Panc1 (cell line): Measurements from ENCODE around the gene KCNH5. TPM values are rescaled to one million over a fixed set of nuclear protein-coding genes. Genes with fewer than 3 reads are reported as not detected.

Experiments used
- ATAC-seq: fragments of 200-7000 bp; cut with Tn5 transposase; 2 replicates; pipeline ENCODE4 v1.9.1; 2020; ENCODE audit warnings: mild to moderate bottlenecking, moderate library complexity
- Bru-seq: library from RNA; stranded (reverse); fragments of 400-500 nt; gene quantifications from one replicate; lab custom pipeline; 2021; lab: Mats Ljungman, UMichigan
- BruChase-seq, 2 experiments: library from RNA; stranded (reverse); fragments of 400-500 nt; gene quantifications; one replicate each; lab custom pipeline; 2021; lab: Mats Ljungman, UMichigan
- BruUV-seq: library from RNA; stranded (reverse); fragments of 400-500 nt; replicated peaks from 2 replicates; lab custom pipeline; 2021; lab: Mats Ljungman, UMichigan
- CTCF ChIA-PET: fragments of 300-600 bp; sonication (Branson Sonifier 250); formaldehyde crosslinking; loops from one replicate; lab custom pipeline; 2022; ENCODE audit warnings: antibody characterized with exemption; lab: Charles Lee
- POLR2A ChIA-PET: fragments of 300-600 bp; sonication (Branson Sonifier 250); formaldehyde crosslinking; loops from one replicate; lab custom pipeline; 2022; ENCODE audit warnings: antibody characterized with exemption; lab: Charles Lee
- DNase-seq: peaks from one replicate; pipeline ENCODE4 v3.0.0-alpha.2; 2010; ENCODE audit warnings: low read depth, low spot score
- H3K27ac ChIP-seq: 2 replicates; pipeline ENCODE4 v1.5.1; 2011; ENCODE audit warnings: mild to moderate bottlenecking, low read length, inconsistent platforms
- H3K27me3 ChIP-seq: fragments of 200-500 bp; sonication (Bioruptor generic); 2 replicates; pipeline ENCODE4 v1.6.0; 2014; ENCODE audit warnings: low read length, inconsistent platforms; ENCODE audit not compliant: control insufficient read depth, insufficient read depth
- H3K36me3 ChIP-seq: fragments of 200-500 bp; sonication (Bioruptor generic); 2 replicates; pipeline ENCODE4 v1.5.1; 2014; ENCODE audit warnings: inconsistent platforms, mild to moderate bottlenecking, low read length, moderate library complexity; ENCODE audit not compliant: control insufficient read depth, insufficient read depth
- H3K4me1 ChIP-seq: 2 replicates; pipeline ENCODE4 v1.5.1; 2011; ENCODE audit warnings: inconsistent platforms, mild to moderate bottlenecking, low read length, moderate library complexity; ENCODE audit not compliant: control insufficient read depth, insufficient read depth
- H3K4me3 ChIP-seq, 2 experiments: 2 replicates each; pipeline ENCODE4 v1.5.1; 2011 to 2012; ENCODE audit warnings: low read depth in 2 of 2, low read length in 2 of 2, mild to moderate bottlenecking in 2 of 2, inconsistent platforms in 1 of 2, moderate library complexity in 1 of 2
- H3K9me3 ChIP-seq: fragments of 200-500 bp; sonication (Bioruptor generic); 2 replicates; pipeline ENCODE4 v1.5.1; 2014; ENCODE audit warnings: low read depth, mild to moderate bottlenecking, inconsistent platforms, low read length, moderate library complexity; ENCODE audit not compliant: control insufficient read depth, insufficient read depth
- POLR2AphosphoS5 ChIP-seq: IDR thresholded peaks from 2 replicates; pipeline ENCODE4 v1.6.1; 2012; ENCODE audit warnings: mild to moderate bottlenecking, low read depth, low read length, moderate library complexity
- SIN3A ChIP-seq: IDR thresholded peaks from 2 replicates; pipeline ENCODE4 v1.6.1; 2012; ENCODE audit warnings: low read depth, mild to moderate bottlenecking, low read length, moderate library complexity, borderline replicate concordance; ENCODE audit not compliant: insufficient read depth
- TCF7L2 ChIP-seq: IDR thresholded peaks from 2 replicates; pipeline ENCODE4 v1.6.1; 2011; ENCODE audit warnings: mild to moderate bottlenecking, low read depth, low read length, inconsistent platforms
- in situ Hi-C: cut with HindIII; loops from 2 replicates; pipeline ENCODE4 v1.10.0; 2016; ENCODE audit warnings: low sequenced_read_pairs, low pct_unique_long_range_greater_than_20kb
- intact Hi-C: fragments of 100-400 bp; cut with micrococcal nuclease; formaldehyde crosslinking; loops from one replicate; pipeline ENCODE4 v1.10.0; 2022; ENCODE audit not compliant: unreplicated experiment
- long read RNA-seq: library from polyadenylated mRNA; unstranded; transcript quantifications from one replicate; pipeline ENCODE4 v2.0.0, GENCODE V29; 2021; ENCODE audit not compliant: unreplicated experiment
- polyA plus RNA-seq: library from polyadenylated mRNA; unstranded; fragments of >200 nt; gene quantifications from one replicate; pipeline ENCODE4 v1.2.1, GENCODE V29; 2012; ENCODE audit warnings: missing spikeins; ENCODE audit not compliant: insufficient read length
- total RNA-seq: library from RNA; stranded (reverse); gene quantifications from one replicate; pipeline ENCODE4 v1.2.1, GENCODE V29; 2021; ENCODE audit not compliant: unreplicated experiment
- TF ChIP-seq, protein P1 (sequence below), 2 experiments: IDR thresholded peaks; 2 replicates each; pipeline ENCODE4 v1.6.1; 2011 to 2012; ENCODE audit warnings: low read depth in 2 of 2, control low read depth in 1 of 2, low read length in 1 of 2, mild to moderate bottlenecking in 1 of 2, moderate library complexity in 1 of 2; ENCODE audit not compliant: insufficient read depth in 1 of 2
- TF ChIP-seq, protein P2 (sequence below): fragments of 450-650 bp; IDR thresholded peaks from 2 replicates; pipeline ENCODE4 v1.5.1; 2017; ENCODE audit warnings: mild to moderate bottlenecking

The KCNH5 gene, protein sequence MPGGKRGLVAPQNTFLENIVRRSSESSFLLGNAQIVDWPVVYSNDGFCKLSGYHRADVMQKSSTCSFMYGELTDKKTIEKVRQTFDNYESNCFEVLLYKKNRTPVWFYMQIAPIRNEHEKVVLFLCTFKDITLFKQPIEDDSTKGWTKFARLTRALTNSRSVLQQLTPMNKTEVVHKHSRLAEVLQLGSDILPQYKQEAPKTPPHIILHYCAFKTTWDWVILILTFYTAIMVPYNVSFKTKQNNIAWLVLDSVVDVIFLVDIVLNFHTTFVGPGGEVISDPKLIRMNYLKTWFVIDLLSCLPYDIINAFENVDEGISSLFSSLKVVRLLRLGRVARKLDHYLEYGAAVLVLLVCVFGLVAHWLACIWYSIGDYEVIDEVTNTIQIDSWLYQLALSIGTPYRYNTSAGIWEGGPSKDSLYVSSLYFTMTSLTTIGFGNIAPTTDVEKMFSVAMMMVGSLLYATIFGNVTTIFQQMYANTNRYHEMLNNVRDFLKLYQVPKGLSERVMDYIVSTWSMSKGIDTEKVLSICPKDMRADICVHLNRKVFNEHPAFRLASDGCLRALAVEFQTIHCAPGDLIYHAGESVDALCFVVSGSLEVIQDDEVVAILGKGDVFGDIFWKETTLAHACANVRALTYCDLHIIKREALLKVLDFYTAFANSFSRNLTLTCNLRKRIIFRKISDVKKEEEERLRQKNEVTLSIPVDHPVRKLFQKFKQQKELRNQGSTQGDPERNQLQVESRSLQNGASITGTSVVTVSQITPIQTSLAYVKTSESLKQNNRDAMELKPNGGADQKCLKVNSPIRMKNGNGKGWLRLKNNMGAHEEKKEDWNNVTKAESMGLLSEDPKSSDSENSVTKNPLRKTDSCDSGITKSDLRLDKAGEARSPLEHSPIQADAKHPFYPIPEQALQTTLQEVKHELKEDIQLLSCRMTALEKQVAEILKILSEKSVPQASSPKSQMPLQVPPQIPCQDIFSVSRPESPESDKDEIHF
- total RNA-seq (not detected), Bru-seq, nascent RNA (percentile 1 among the genes with signal in this experiment), BruChase-seq, experiment 1, labeled RNA remaining after a 2-hour chase (percentile 1 among the genes with signal in this experiment), BruChase-seq, experiment 2, labeled RNA remaining after a 6-hour chase (percentile 1 among the genes with signal in this experiment)
- not detected for polyA plus RNA-seq
- long read RNA-seq: 0 reads

DNA sequence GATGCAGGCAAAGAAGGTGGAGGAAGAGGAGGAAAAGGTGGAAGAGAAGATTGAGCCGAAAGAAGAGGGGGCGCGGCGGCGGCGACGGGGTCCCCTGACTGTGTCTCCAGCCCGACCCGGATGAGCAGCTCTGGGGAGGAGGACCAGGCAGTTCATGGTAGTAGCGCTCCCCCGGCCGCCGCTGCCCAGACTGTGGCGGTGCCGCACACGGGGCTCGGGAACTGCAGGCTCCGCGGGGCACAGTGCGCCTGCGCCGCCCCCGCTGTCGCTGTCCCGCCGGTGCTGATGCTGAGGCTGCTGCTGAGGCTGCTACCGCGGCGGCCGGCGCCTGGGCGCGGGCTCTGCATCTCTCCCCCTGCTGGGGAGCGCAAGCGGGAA lies at the start of gene KCNH5:
Gene KCNH5, minus strand, starts transcription at position 225 of the 378 bp plus-strand sequence. CDS start 272 bp downstream, outside the sequence.
- Histone ChIP-seq H3K27ac (no peak within 1 kb of the TSS), H3K27me3 (peaks cover 4% of the 10 kb centered on the region), H3K9me3 (no peaks in the 10 kb centered on the region), H3K4me1 (no peaks in the 10 kb centered on the region), H3K4me3 (peak within 1 kb of the TSS; percentile 18 to 34), H3K36me3 (no peaks in the 10 kb centered on the region)
- intact Hi-C loops: loop anchor here (10.0 kb wide), 1 partner anchor 230 kb away; no protein-coding TSS in a partner anchor
- CTCF ChIA-PET: no interaction called here
- DNase-seq (no peak), ATAC-seq (peak; percentile 45; the same call in 1 of the 2 replicates)
- TF ChIP-seq, protein P1, sequence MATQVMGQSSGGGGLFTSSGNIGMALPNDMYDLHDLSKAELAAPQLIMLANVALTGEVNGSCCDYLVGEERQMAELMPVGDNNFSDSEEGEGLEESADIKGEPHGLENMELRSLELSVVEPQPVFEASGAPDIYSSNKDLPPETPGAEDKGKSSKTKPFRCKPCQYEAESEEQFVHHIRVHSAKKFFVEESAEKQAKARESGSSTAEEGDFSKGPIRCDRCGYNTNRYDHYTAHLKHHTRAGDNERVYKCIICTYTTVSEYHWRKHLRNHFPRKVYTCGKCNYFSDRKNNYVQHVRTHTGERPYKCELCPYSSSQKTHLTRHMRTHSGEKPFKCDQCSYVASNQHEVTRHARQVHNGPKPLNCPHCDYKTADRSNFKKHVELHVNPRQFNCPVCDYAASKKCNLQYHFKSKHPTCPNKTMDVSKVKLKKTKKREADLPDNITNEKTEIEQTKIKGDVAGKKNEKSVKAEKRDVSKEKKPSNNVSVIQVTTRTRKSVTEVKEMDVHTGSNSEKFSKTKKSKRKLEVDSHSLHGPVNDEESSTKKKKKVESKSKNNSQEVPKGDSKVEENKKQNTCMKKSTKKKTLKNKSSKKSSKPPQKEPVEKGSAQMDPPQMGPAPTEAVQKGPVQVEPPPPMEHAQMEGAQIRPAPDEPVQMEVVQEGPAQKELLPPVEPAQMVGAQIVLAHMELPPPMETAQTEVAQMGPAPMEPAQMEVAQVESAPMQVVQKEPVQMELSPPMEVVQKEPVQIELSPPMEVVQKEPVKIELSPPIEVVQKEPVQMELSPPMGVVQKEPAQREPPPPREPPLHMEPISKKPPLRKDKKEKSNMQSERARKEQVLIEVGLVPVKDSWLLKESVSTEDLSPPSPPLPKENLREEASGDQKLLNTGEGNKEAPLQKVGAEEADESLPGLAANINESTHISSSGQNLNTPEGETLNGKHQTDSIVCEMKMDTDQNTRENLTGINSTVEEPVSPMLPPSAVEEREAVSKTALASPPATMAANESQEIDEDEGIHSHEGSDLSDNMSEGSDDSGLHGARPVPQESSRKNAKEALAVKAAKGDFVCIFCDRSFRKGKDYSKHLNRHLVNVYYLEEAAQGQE (IDR thresholded peaks at IDR 0.05; ENCODE audit: insufficient read depth in 1 of 2, low read depth in 2 of 2, low read length in 1 of 2): no peak
- TF ChIP-seq POLR2AphosphoS5: no peak
- no peak for TF ChIP-seq SIN3A
- TF ChIP-seq TCF7L2: no peak
- TF ChIP-seq, protein P2, sequence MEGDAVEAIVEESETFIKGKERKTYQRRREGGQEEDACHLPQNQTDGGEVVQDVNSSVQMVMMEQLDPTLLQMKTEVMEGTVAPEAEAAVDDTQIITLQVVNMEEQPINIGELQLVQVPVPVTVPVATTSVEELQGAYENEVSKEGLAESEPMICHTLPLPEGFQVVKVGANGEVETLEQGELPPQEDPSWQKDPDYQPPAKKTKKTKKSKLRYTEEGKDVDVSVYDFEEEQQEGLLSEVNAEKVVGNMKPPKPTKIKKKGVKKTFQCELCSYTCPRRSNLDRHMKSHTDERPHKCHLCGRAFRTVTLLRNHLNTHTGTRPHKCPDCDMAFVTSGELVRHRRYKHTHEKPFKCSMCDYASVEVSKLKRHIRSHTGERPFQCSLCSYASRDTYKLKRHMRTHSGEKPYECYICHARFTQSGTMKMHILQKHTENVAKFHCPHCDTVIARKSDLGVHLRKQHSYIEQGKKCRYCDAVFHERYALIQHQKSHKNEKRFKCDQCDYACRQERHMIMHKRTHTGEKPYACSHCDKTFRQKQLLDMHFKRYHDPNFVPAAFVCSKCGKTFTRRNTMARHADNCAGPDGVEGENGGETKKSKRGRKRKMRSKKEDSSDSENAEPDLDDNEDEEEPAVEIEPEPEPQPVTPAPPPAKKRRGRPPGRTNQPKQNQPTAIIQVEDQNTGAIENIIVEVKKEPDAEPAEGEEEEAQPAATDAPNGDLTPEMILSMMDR: no peak
- POLR2A ChIA-PET: no interaction called here
- BruUV-seq: no TSS peak
- in situ Hi-C loops: no loop called here

DNA sequence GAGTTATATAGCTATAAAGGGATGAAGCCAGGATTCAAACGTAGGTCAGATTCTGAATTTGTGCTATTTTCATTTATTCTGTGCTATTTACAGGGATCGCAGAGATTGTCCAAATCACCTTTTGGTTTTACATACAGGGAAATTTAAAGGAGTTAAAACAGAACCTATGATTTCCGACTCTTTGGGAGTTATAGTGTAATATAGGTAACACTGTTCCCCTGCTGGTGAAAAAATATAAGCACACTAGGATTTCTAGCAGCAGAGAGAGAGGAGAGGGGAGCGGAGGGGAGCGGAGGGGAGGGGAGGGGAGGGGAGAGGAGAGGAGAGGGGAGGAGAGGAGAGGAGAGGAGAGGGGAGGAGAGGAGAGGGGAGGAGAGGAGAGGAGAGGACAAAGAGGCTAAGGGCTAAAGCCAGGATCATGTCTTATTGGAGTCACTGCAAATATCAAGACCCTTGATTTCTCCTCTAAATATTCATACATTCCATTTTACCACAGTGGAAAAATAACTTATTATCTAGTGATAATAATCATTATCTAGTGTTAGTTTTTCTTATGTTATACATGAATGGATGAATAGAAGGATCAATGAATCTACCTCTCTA lies 46.2 kb upstream of the KCNH5 start:
- in situ Hi-C loops: no loop called here
- Histone ChIP-seq H3K36me3 (no peaks in the 10 kb centered on the region), H3K4me3 (no peak overlapping the region), H3K27me3 (no peaks in the 10 kb centered on the region), H3K9me3 (no peaks in the 10 kb centered on the region), H3K27ac (no peak overlapping the region), H3K4me1 (no peaks in the 10 kb centered on the region)
- ATAC-seq (no peak), DNase-seq (no peak)
- POLR2A ChIA-PET: no interaction called here
- CTCF ChIA-PET: interaction anchor here (0.7 kb wide), 1 partner anchor 32 kb away, joined by 3 read pairs; no protein-coding TSS in a partner anchor
- BruUV-seq: no TSS peak
- no peak for TF ChIP-seq TCF7L2
- TF ChIP-seq, protein P2: no peak
- no peak for TF ChIP-seq POLR2AphosphoS5
- TF ChIP-seq SIN3A: no peak
- TF ChIP-seq, protein P1 (IDR thresholded peaks at IDR 0.05; ENCODE audit: insufficient read depth in 1 of 2, low read depth in 2 of 2, low read length in 1 of 2): no peak
- intact Hi-C loops: no loop called here
